GM21528 (cell line): Measurements from ENCODE around the gene MYCBP.

Source experiments
- ATAC-seq: cut with Tn5 transposase; IDR thresholded peaks from one replicate; pipeline ENCODE4 v1.9.1; 2021; ENCODE audit warnings: mild to moderate bottlenecking, moderate library complexity; ENCODE audit not compliant: unreplicated experiment, low FRiP score

Gene MYCBP

GRCh38 chr1:38826886-38827285 is 46.3 kb downstream of the MYCBP start:
- no peak for ATAC-seq

GRCh38 chr1:38826262-38826661 is 46.9 kb downstream of the MYCBP start:
- no peak for ATAC-seq

- no peak for ATAC-seq
These were observed 52.3 kb downstream of the MYCBP start for GRCh38 chr1:38820860-38821259.

- ATAC-seq, result no peak
These were observed 53.6 kb downstream of the MYCBP start for GRCh38 chr1:38819516-38819915.

- ATAC-seq, result no peak
These were observed 54.1 kb downstream of the MYCBP start for GRCh38 chr1:38819040-38819439.

GRCh38 chr1:38818175-38818976 is 54.8 kb downstream of the MYCBP start:
- ATAC-seq, result no peak

- ATAC-seq, result no peak
These were observed 55.6 kb downstream of the MYCBP start for GRCh38 chr1:38817267-38818174.

GRCh38 chr1:38815903-38816627 is 57.1 kb downstream of the MYCBP start:
- ATAC-seq, result peak; percentile 74

- ATAC-seq, result no peak
These were observed 58.1 kb downstream of the MYCBP start for GRCh38 chr1:38814984-38815464.

GRCh38 chr1:38814444-38814983 is 58.6 kb downstream of the MYCBP start:
- ATAC-seq, result no peak

GRCh38 chr1:38812981-38813380 is 60.2 kb downstream of the MYCBP start:
- ATAC-seq, result no peak
